T-helper 1 cell treated with Interleukin-12 subunit alpha and Interleukin-12 subunit beta and Interleukin-4 antibody, amounts not matched to agents 30 ng/mL and 1 ng/mL, for 36 hours (primary cell): ENCODE measurements around the gene PARN. TPM values are rescaled to one million over a fixed set of nuclear protein-coding genes. Genes with fewer than 3 reads are reported as not detected.

Experiments used
- intact Hi-C: fragments of 100-400 bp; cut with micrococcal nuclease; formaldehyde crosslinking; loops from one replicate; pipeline ENCODE4 v1.15.1; 2024
- total RNA-seq: library from RNA; stranded (reverse); gene quantifications from 2 replicates; pipeline ENCODE4 v1.2.3, GENCODE V29; 2022

Gene PARN
- 41.0 and 41.3 TPM in 2 replicates for total RNA-seq

- intact Hi-C loops: loop anchor here (1.0 to 10.0 kb wide), 8 partner anchors 345 to 1828 kb away; partner anchors contain the start of genes CPPED1, MRTFB, NTAN1 and PDXDC1
Observed at GRCh38 chr16:14629919-14630619, at the start of gene PARN. TSS of gene PARN (minus strand) at chr16:14630260. CDS start at chr16:14630125, 135 bp downstream.

- intact Hi-C loops: no loop called here
Observed at GRCh38 chr16:14678748-14679497, 48.9 kb upstream of the PARN start.

GRCh38 chr16:14677627-14678026 lies 47.6 kb upstream of the PARN start:
- intact Hi-C loops: no loop called here

- intact Hi-C loops: no loop called here
Observed at GRCh38 chr16:14676633-14677032, 46.6 kb upstream of the PARN start.

- intact Hi-C loops: no loop called here
Observed at GRCh38 chr16:14672403-14672971, 42.4 kb upstream of the PARN start.

GRCh38 chr16:14669776-14670175 lies 39.7 kb upstream of the PARN start:
- intact Hi-C loops: no loop called here

GRCh38 chr16:14668556-14669223 lies 38.6 kb upstream of the PARN start:
- intact Hi-C loops: no loop called here

- intact Hi-C loops: no loop called here
Observed at GRCh38 chr16:14667347-14668266, 37.5 kb upstream of the PARN start.

- intact Hi-C loops: no loop called here
Observed at GRCh38 chr16:14658063-14658462, 28.0 kb upstream of the PARN start.

- intact Hi-C loops: no loop called here
Observed at GRCh38 chr16:14652726-14653125, 22.7 kb upstream of the PARN start.

- intact Hi-C loops: no loop called here
Observed at GRCh38 chr16:14650629-14651028, 20.6 kb upstream of the PARN start.

GRCh38 chr16:14649816-14650215 lies 19.8 kb upstream of the PARN start:
- intact Hi-C loops: no loop called here

GRCh38 chr16:14641926-14642325 lies 11.9 kb upstream of the PARN start:
- intact Hi-C loops: no loop called here

- intact Hi-C loops: no loop called here
Observed at GRCh38 chr16:14641206-14641605, 11.1 kb upstream of the PARN start.

- intact Hi-C loops: no loop called here
Observed at GRCh38 chr16:14640538-14640937, 10.5 kb upstream of the PARN start.

- intact Hi-C loops: loop anchor here (10.0 kb wide), 1 partner anchor 338 kb away; the partner anchor contains the start of gene PDXDC1
Observed at GRCh38 chr16:14636951-14637240, 6.8 kb upstream of the PARN start.

GRCh38 chr16:14636179-14636950 lies 6.3 kb upstream of the PARN start:
- intact Hi-C loops: loop anchor here (10.0 kb wide), 1 partner anchor 338 kb away; the partner anchor contains the start of gene PDXDC1

GRCh38 chr16:14635395-14636165 lies 5.5 kb upstream of the PARN start:
- intact Hi-C loops: loop anchor here (10.0 kb wide), 1 partner anchor 339 kb away; the partner anchor contains the start of gene PDXDC1

- intact Hi-C loops: loop anchor here (1.0 to 10.0 kb wide), 4 partner anchors 340 to 458 kb away; partner anchors contain the start of genes PDXDC1 and RRN3
Observed at GRCh38 chr16:14634389-14634725, 4.3 kb upstream of the PARN start.
